Lung (tissue), 12 donors: ENCODE results near the gene GRM8. TPM values are rescaled to one million over a fixed set of nuclear protein-coding genes. Genes with fewer than 3 reads are reported as not detected.

Experiments
- ATAC-seq: fragments of 200-7000 bp; cut with Tn5 transposase; one replicate; pipeline ENCODE4 v1.9.1; 2020; ENCODE audit warnings: moderate number of reproducible peaks; ENCODE audit not compliant: insufficient read depth, low FRiP score
- DNase-seq, 3 donors: peaks; one replicate each; pipeline ENCODE4 v3.0.0-alpha.2; 2013 to 2017
- H3K27ac ChIP-seq, 2 donors: one replicate each; pipeline ENCODE4 v1.5.1; 2013; ENCODE audit warnings: mild to moderate bottlenecking in 2 of 2, moderate library complexity in 2 of 2, control low read depth in 1 of 2, inconsistent platforms in 1 of 2, low read depth in 1 of 2, low read length in 1 of 2
- H3K27me3 ChIP-seq, 3 donors: one replicate each; pipeline ENCODE4 v1.5.1; 2013; ENCODE audit warnings: low read length in 2 of 3; ENCODE audit not compliant: control insufficient read depth in 3 of 3, insufficient read depth in 3 of 3
- H3K36me3 ChIP-seq, 4 donors: one replicate each; pipeline ENCODE4 v1.5.1; 2013; ENCODE audit warnings: low read length in 4 of 4, mild to moderate bottlenecking in 1 of 4, moderate library complexity in 1 of 4; ENCODE audit not compliant: control insufficient read depth in 4 of 4, insufficient read depth in 4 of 4
- H3K4me1 ChIP-seq, 5 donors: one replicate each; pipeline ENCODE4 v1.5.1; 2013; ENCODE audit warnings: low read length in 5 of 5, mild to moderate bottlenecking in 2 of 5, moderate library complexity in 1 of 5; ENCODE audit not compliant: control insufficient read depth in 5 of 5, insufficient read depth in 5 of 5
- H3K4me3 ChIP-seq: one replicate; pipeline ENCODE4 v1.5.1; 2013; ENCODE audit warnings: mild to moderate bottlenecking, control low read depth, moderate library complexity
- H3K9ac ChIP-seq, 2 donors: one replicate each; pipeline ENCODE4 v1.5.1; 2013; ENCODE audit warnings: low read length in 2 of 2, control low read depth in 1 of 2; ENCODE audit not compliant: insufficient read depth in 1 of 2
- H3K9me3 ChIP-seq, 4 donors: one replicate each; pipeline ENCODE4 v1.5.1; 2013; ENCODE audit warnings: low read length in 3 of 4, mild to moderate bottlenecking in 1 of 4, moderate library complexity in 1 of 4; ENCODE audit not compliant: control insufficient read depth in 4 of 4, insufficient read depth in 3 of 4
- WGBS, 2 donors: extraction: QIAGEN DNeasy Blood & Tissue Kit; methylation state at CpG; one replicate each; pipeline ENCODE4 v1.1.7; 2013; 5-methylcytosine and 5-hydroxymethylcytosine counted together
- polyA plus RNA-seq, 2 donors: library from polyadenylated mRNA; stranded (reverse); fragments of 200-250 nt; gene quantifications; one replicate each; pipeline ENCODE4 v1.2.1, GENCODE V29; 2013
- total RNA-seq, 2 donors: library from RNA; depleted of rRNA in 1 of 2; stranded (reverse); fragments of >200 nt in 1 of 2; gene quantifications; one replicate each; pipeline ENCODE4 v1.2.1, GENCODE V29; 2014 to 2021
- TF ChIP-seq, protein P1 (sequence below): IDR thresholded peaks from 2 replicates; pipeline ENCODE4 v1.5.1; 2012; ENCODE audit warnings: mild to moderate bottlenecking; ENCODE audit errors: control extremely low read depth, extremely low read depth
- donor health status: control.
- donor health status: control.
- donor health status: Bipolar disorder and iron deficiency.
- donor health status: healthy.
- donor health status: DM: yes; HTN: yes; CAD: no.

The GRM8 gene
- total and polyA plus RNA-seq, 4 donors, result 0.01 to 0.83 (median 0.24) TPM; not detected in 1

GRCh38 chr7:127089146-127089545 lies 163.6 kb downstream of the GRM8 start:
- H3K9ac ChIP-seq, result no peak overlapping the region
- no peaks in the 10 kb centered on the region for H3K36me3 ChIP-seq
- H3K27me3 ChIP-seq, result no peaks in the 10 kb centered on the region
- 55 to 80% methylated on average over 1 of the region's 1 CpG for WGBS, 2 donors
- H3K27ac ChIP-seq, result no peak overlapping the region
- no peaks in the 10 kb centered on the region for H3K4me1 ChIP-seq
- DNase-seq (no peak), ATAC-seq (no peak)
- peaks cover 0 to 5% (median 0%) of the 10 kb centered on the region in 4 donors for H3K9me3 ChIP-seq
- H3K4me3 ChIP-seq, result no peak overlapping the region
- TF ChIP-seq, protein P1, sequence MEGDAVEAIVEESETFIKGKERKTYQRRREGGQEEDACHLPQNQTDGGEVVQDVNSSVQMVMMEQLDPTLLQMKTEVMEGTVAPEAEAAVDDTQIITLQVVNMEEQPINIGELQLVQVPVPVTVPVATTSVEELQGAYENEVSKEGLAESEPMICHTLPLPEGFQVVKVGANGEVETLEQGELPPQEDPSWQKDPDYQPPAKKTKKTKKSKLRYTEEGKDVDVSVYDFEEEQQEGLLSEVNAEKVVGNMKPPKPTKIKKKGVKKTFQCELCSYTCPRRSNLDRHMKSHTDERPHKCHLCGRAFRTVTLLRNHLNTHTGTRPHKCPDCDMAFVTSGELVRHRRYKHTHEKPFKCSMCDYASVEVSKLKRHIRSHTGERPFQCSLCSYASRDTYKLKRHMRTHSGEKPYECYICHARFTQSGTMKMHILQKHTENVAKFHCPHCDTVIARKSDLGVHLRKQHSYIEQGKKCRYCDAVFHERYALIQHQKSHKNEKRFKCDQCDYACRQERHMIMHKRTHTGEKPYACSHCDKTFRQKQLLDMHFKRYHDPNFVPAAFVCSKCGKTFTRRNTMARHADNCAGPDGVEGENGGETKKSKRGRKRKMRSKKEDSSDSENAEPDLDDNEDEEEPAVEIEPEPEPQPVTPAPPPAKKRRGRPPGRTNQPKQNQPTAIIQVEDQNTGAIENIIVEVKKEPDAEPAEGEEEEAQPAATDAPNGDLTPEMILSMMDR, result no peak

DNA sequence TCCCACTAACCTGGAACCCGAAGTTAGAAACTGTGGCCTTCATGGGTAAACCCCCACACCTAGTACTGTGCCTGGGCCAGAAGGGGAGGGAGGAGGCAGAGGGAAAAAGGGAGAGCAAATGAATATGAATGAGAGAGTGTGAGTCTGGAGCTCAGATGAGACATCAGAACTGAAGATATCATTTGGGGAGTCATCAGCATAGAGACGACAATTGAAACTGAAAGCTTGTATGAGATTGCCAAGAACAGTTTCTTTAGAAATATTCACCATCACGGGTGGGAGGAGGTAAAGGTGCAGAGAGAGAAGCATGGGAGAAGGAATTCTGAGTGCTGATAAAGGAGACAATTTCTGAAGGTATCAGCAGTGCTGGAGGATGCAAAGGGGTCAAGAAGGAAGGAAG lies 171.2 kb downstream of the GRM8 start:
- Histone ChIP-seq H3K36me3 (no peaks in the 10 kb centered on the region), H3K4me1 (no peaks in the 10 kb centered on the region), H3K4me3 (no peak overlapping the region), H3K9ac (no peak overlapping the region), H3K9me3 (peaks cover 0 to under 1% (median 0%) of the 10 kb centered on the region in 4 donors), H3K27ac (no peak overlapping the region), H3K27me3 (no peaks in the 10 kb centered on the region)
- WGBS, 2 donors, result 71 to 82% methylated on average over 3 of the region's 3 CpGs
- TF ChIP-seq, protein P1, result no peak
- ATAC-seq, result no peak
- no peak for DNase-seq

- TF ChIP-seq, protein P1, result no peak
- 55 to 72% methylated on average over 2 of the region's 2 CpGs for WGBS, 2 donors
- H3K27me3 ChIP-seq, result no peaks in the 10 kb centered on the region
These were observed 172.2 kb downstream of the GRM8 start for GRCh38 chr7:127080576-127080975.

GRCh38 chr7:127066974-127067373 lies 185.8 kb downstream of the GRM8 start:
- TF ChIP-seq, protein P1, result no peak
- H3K36me3 ChIP-seq, result no peaks in the 10 kb centered on the region
- no peak overlapping the region for H3K4me3 ChIP-seq
- no peak overlapping the region for H3K27ac ChIP-seq
- 75 to 78% methylated on average over 3 of the region's 3 CpGs for WGBS, 2 donors
- H3K4me1 ChIP-seq, result no peaks in the 10 kb centered on the region
- peaks cover 0 to 5% (median 0%) of the 10 kb centered on the region in 4 donors for H3K9me3 ChIP-seq
- no peak for ATAC-seq
- no peaks in the 10 kb centered on the region for H3K27me3 ChIP-seq
- no peak overlapping the region for H3K9ac ChIP-seq
- DNase-seq, result peak in 1 of 3 donors; percentile 0

More at GRCh38 chr7:127080576-127080975, 172.2 kb downstream of the GRM8 start:
- H3K4me1 ChIP-seq, result no peaks in the 10 kb centered on the region
- no peak for DNase-seq
- H3K36me3 ChIP-seq, result no peaks in the 10 kb centered on the region
- no peak overlapping the region for H3K27ac ChIP-seq
- no peak overlapping the region for H3K4me3 ChIP-seq
- peaks cover 0 to 2% (median 0%) of the 10 kb centered on the region in 4 donors for H3K9me3 ChIP-seq
- H3K9ac ChIP-seq, result no peak overlapping the region
- no peak for ATAC-seq
